MV-4-11 (cell line): ENCODE measurements around the gene PROZ.
A peak's percentile ranks its signal among the peaks of the same experiment; 100 is the strongest.

Source experiments
- DNase-seq: peaks from one replicate; lab custom pipeline; 2025; lab: John Stamatoyannopoulos, UW

PROZ gene

DNA sequence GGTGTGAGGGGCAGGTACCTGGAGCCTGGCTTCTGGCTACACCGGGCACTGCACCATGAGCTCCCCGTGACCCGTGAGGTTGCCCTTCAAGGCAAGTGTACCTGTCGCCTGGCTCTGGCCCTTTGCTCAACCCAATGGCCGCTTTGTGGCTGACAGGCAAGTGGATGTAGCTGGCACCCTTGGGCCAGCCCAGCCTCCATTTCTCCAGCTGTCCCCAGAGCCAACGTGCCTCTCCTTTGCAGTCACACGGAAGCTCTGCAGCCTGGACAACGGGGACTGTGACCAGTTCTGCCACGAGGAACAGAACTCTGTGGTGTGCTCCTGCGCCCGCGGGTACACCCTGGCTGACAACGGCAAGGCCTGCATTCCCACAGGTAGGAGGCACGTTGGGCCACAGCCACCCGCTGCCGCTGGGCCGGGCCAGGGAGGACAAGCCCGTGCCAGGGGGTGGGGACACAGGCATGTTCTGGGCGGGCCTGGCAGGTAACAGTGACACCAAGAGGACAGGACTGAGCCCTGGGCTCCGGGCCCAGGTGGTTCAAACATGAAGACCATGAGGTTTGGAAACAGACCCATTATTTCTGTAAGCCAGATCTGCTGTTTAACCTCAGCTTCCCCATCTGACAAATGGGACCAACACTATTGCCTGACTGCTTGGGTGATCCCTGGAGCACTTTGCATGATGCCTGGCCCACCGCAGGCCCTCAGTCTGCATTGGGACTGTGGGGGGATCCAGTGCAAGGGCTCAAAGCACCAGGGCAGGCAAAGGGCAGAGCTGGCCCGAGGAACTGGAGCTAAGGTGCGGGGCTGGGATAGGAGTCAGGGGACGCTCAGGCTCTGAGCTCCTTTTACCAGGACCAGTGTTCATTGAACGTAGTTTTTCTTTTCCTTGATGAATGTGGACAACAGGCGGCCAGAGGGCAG, 17.5 kb upstream of the PROZ start:
- no peak for DNase-seq

DNA sequence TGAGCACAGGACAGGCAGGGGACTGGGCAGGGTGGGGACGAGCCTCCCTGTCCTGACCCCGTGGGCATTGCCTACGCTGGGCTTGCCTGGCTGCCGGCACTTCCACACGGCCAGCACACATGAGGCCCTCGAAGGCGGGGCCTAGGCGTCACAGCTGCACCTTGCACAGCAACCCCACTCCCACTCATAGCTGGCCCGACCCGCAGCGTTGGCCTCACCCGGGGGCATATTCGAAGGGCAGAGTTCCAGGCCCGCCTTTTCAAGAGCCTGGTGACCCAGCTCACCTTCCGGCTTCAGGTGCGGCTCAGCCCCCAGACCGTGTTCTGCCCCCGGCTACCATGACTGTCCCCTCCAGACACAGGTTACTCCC, 16.9 kb upstream of the PROZ start:
- DNase-seq: no peak

DNA sequence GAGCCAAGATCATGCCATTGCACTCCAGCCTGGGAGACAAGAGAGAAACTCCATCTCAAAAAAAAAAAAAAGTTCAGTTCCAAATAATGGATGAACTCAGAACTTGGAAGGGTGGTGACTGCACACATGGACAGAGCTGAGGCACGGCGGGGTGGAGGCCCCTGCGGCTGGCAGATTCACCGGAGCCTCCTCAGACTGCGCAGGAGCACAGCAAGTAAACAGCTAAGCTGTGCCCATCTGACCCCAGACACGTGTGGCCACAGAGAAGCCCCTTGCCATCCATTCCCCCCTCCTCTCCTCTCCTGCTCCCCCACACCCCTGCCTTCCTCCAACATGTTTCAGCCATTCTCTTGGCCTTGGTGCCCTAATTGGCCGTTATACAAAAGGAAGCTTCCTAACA, 15.6 kb upstream of the PROZ start:
- no peak for DNase-seq

DNA sequence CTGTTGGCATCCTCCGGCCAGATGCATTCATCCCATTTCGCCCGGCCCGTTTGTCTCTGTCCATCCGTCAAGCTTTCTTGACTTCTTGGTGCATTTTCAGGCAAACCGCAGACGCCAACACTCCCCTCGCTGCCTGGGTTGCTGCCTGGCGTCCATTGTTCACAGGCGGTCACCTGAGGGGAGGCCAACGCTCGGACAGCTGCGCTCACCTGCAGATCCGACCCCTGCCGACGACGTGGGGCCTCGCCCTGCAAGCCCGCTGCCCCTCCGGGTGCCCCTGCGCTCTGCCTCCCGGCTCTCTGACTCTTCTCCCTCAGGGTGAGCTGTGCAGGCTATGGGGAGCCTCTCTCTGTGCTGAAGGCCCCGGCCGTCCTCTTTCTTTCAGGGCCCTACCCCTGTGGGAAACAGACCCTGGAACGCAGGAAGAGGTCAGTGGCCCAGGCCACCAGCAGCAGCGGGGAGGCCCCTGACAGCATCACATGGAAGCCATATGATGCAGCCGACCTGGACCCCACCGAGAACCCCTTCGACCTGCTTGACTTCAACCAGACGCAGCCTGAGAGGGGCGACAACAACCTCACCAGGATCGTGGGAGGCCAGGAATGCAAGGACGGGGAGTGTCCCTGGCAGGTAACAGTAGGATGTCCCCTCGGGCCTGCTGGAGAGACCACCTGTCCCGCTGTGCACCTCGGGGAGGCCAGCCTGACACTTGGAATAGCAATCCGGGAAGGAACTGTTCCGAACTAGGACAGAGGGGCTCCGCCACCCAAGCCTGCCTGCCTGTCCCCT, 14.8 kb upstream of the PROZ start:
- DNase-seq: no peak

DNA sequence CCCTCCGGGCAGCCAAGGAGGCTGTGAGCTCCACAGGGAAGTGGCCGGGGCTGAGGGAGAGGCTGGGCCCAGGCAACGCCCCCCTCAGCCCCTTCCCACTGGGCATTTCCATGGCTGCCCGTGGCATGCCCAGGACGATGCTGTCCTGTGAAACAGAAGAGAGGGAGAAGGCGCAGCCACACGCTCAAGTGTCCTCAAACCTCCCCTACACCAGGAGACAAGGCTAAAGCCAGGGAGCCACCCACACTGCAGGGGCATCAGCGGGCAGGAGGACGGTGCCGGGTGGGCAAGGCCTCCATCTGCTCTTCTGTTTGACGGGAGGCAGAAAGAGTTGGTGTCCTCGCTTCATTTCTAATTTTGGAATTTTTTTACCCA, 14.2 kb upstream of the PROZ start:
- DNase-seq: no peak

DNA sequence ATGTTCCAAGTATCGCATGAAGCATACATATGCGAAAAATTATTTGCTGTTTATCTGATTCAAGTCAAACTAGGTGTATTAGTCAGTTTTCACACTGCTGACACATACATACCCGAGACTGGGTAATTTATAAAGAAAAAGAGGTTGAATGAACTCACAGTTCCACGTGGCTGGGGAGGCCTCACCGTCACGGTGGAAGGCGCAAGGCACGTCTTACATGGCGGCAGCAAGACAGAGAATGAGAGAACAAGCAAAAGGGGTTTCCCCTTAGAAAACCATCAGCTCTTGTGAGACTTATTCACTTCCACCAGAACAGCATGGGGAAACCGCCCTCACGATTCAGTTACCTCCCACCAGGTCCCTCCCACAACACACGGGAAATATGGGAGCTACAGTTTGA, 13.0 kb upstream of the PROZ start:
- DNase-seq: no peak

DNA sequence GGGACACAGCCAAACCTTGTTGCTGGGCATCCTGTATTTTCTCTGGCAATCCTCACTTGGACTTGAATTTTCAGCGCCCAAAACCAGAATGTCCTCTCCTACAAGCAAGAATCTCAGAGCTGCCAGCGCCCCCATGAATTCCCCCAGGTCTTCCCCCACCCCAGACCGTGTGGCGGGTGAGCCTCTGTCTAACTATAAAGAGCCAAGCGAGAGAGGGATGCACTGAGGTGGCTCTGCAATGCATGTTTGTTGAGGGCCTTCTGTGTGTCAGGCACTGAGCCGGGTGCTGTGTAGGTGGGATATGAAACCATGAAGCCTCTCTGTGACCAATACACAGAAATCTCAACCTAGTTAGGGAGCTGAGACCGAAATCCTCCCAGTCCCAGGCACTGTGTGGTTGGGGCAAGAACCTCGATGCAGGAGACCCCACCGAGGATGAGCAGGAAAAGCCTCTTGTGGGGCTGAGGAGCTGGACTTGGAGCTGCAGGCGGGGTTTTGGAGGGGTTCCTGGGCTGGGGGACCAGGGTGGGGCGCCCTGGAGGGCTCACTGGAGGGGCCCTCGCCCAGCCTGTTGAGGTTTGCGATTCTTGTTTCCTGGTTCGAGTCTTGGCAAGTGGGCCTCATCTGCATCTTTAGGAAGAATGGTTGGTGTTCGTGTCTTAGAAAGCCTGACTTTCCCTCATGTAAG, 12.4 kb upstream of the PROZ start:
- DNase-seq: no peak

DNA sequence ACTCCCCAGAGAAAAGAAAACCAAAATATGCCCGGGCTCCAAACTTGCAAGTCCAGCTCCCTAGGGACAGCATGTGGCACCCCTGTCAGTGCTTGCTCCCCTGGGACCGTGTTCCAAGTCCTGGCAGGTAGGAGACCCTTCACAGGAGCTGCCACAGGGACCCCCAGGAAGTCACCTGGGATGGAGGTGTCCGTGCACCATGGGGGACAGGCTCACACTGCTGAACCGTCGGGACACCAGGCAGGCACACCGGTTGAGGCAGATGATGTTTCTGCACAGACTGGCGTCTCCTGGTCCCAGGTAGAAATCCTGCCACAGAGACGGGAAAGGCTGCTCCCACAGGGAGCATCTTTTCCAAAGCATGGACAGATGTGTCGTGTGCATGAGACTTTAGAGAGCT, 11.7 kb upstream of the PROZ start:
- no peak for DNase-seq

DNA sequence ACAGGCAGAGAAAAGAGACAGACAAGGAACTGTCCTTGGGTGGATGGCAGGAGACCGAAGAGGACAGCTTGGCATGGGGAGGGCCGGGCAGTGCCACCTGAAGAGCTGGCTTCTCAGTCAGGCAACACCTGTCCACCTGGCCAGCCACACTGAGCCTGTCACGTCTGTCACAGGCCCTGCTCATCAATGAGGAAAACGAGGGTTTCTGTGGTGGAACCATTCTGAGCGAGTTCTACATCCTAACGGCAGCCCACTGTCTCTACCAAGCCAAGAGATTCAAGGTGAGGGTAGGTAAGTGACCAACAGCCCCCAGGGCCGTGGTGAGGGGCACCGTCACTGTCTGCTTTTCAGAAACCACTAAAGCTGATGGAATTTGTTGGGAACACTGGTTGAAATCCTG, 11.2 kb upstream of the PROZ start:
- DNase-seq: no peak

DNA sequence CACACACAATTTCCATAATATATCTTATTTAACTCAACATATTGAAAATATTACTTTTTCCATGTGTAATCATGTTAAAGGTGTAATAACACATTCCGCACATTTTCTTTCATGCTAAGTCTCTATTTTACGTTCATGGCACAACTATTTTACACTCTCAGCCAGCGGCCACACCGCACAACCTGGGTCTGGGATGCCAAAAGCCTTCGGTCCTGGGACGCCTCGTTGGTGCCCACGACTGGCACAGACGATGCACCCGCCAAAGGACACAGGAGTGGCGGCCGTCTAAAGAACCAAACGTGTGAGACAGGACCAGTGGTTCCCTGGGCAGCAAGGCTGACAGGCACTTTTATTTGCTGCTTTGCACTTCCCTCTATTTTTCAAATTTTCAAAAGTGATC, 10.0 kb upstream of the PROZ start:
- DNase-seq: no peak

DNA sequence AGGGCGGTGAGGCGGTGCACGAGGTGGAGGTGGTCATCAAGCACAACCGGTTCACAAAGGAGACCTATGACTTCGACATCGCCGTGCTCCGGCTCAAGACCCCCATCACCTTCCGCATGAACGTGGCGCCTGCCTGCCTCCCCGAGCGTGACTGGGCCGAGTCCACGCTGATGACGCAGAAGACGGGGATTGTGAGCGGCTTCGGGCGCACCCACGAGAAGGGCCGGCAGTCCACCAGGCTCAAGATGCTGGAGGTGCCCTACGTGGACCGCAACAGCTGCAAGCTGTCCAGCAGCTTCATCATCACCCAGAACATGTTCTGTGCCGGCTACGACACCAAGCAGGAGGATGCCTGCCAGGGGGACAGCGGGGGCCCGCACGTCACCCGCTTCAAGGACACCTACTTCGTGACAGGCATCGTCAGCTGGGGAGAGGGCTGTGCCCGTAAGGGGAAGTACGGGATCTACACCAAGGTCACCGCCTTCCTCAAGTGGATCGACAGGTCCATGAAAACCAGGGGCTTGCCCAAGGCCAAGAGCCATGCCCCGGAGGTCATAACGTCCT, 9.4 kb upstream of the PROZ start:
- no peak for DNase-seq

DNA sequence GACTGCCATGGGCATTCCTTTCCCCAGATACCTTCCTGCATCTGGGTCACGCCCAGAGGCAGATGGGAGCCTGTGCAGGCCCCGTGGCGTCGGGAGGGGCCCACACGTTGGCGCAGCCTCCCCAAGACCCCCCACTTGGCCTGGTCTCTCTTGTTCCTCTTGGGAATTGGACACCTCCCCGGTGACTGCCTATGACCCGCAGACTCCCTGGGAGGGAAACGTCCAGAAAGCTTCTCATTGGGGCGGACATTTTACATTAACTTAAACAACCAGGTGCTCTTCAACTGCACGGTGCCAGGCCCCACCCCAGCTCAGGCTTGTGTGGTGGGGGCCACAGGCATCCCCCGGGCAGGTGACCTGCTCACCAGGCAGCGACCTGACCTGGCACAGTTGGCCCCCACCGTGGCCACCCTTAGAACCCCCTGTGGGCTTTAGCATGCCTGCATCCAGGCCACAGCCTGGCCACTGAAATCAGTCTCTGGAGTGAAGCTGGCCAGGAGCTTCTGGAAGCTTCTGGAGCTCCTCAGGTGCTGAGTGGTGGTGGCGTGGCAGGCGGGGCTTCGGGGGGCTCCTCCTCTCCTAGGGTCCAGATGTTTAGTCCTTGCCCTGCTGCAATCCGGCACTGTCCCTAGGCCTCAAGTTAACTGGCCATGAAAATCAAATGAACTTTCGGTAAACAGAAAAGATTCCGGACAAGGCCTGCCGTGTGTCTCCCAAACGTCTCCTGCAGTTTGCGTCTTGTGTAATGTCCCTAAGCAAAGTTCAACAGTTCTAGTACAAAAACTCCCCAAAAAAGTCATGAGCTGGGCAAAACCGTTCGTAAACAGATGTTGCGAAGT, 8.5 kb upstream of the PROZ start:
- no peak for DNase-seq

DNA sequence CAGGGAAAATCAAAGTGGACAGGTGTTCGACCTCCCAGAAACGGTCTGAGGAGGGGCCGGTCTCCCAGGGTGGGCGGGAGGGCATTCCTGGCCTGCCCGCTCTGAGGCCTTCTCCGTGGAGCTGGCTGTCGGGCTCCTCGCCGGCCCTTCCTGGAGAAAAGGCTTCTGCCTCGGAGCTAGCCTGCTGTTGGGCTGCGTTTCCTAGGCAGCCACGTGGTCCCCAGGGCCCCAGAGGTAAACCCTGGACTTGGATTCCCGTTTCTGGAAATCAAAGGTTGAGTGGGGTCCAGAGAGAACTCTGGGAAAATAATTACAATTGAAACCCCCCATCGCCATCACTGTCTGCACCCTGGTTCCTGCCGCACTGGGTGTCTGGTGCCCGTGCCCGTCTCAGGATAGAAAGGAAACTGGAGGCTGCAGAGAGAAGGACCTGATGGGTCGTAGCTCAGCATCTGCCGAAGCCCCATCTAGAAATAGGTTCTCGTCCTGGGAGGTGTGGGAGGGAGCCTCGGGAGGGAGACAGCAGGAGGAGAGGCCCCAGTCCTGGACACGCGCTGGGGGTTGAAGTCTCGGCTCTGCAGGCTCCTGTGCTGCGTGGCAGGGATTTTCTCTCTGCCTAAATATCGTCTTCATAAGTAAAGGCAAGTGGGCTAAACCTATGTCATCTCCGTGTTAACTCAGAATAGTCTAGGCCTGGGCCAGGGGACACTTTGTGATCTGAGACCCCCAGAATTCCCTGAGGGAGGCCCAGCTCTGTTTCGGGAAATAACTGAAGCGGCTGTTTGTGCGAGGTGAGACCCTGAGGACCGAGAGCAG, 7.7 kb upstream of the PROZ start:
- DNase-seq: no peak

DNA sequence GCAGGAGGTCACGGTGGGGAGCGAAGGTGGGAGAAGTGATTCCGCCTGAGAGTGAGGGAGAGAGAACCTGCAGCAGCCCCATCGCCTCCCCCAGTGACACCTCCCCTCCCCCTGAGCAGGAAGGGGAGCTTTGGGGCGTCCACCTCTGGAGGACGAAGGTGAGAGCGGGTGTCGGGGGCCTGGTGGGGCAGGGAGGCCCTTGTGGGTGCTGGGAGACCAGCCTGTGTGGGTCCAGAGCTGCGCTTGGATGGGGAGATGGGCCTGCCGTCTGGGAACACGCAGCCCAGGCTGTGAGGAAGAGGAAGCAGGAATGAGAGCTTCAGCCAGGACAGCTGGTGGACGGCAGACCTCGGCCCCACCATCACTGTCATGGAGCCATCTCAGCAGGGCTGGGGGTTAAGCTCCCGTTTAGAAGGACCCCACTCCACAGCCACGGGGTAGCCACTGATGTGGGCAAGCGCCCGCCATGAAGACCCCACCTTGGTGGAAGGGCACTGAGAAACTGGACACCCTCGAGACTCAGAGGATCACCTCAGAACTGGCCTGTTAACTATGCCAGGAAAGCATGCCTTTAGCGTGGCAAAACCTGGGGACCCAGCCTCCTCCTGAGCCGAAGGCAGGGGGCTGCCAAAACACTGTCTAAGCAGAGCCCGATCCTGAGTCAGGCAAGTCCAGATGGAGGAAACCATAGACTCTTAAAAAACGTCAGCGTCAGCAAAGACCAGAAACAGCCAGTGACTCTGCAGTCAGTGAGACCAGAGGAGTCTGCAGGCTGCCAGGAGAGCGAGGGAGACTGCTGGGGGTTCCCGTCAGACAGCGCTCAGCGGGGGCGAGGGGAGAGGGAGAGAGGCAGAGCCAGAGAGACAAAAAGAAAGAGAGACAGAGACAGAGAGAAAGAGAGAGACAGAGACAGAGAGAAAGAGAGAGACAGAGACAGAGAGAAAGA, 6.4 kb upstream of the PROZ start:
- DNase-seq: no peak

DNA sequence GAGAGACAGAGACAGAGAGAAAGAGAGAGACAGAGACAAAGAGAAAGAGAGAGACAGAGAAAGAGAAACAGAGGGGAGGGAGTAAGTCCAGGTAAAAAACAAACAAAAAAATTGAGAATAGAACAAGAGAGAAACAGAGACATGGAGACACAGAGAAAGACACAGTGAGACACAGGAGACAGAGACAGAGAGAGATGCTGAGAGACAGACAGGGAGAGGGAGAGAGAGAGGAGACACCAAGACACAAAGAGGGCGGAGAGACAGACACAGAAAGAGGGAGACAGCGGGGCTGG, 5.8 kb upstream of the PROZ start:
- no peak for DNase-seq

DNA sequence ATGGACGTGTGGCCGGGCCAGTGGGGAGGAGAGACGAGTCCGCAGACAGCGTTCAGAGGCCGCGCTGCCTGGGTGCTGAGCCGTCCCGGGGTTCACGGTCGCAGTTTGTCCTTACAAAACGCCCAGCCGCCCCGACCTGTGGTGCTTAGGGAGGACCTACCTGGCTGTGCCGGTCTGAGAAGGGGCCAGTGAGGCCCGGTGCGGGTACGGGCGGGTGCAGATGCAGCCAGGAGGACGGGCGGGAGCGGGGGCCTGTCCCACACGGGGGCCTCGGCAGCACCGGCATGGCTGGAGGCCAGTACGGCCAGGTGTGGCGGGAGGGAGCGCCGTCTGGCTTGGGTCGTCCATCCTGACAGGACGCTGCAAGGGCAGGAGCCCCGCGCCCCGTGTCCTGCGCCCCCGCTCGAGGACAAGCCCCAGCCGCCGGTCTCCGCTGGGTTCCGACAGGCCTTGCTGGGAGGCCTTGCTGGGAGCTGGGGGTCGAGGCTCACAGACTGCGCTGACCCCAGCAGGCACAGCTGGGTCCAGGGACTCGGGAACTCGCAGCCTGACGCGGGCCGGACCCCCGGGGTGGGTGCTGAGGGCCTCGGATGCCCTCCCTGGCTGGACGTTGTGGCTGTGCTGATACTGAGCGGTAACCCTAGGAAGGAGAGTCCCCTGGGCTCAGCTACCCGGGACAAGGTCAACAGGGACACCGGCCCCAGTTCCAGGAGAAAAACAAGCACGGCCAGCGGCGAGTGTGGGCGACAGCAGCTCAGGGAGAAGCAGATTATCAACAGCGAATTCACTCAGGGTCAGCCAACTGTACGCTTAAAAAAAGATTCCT, 5.3 kb upstream of the PROZ start:
- no peak for DNase-seq

DNA sequence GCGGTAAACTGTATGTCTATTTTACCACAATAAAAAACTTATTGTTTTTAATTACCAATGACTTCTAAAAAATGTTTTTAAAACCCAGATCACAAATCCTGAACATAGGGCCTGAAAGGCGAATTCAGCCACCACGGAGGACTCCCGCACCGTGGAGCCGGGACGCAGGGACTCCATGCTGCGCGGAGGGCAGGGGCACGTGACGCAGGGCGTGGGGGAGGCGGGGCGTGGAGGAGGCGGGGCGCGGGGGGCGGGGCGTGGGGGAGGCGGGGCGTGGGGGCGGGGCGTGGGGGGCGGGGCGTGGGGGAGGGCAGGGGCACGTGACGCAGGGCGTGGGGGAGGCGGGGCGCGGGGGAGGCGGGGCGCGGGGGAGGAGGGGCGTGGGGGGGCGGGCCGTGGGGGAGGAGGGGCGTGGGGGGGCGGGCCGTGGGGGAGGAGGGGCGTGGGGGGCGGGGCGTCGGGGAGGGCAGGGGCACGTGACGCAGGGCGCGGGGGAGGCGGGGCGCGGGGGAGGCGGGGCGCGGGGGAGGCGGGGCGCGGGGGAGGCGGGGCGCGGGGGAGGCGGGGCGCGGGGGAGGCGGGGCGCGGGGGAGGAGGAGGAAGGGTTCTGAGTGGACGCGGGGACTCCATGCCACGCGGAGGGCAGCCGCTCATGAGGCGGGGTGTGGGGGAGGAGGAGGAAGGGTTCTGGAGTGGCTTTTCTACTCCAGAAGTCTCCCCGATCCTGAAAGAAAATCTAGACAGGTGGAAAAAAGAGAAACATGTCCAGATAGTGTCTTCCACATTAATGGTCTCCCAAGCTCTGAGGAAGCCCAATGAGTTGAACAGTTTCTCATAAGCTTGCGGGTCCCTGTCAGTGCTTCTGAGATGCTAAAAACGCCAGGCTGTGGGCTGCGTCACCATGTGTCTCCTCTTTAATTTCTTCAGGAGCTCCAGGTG, 4.4 kb upstream of the PROZ start:
- DNase-seq: peak; percentile 57

DNA sequence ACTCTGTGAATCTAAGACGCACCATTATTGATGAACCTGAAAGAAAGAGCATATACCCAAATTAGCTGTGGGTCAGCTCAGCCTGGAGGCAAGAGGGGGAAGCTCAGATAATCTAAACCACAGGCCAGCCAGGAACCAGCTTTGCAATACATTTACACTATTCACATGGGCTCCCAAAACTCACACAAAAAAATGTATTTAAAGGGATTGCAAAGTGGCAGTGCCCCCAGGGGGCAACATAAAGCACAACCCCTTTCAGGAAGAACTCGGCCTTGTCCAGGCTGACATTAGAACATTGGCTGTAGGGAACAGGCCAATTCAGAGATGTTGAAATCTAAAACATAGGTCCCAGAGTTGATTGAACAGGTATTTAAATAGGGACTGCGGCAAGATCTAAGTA, 3.2 kb upstream of the PROZ start:
- peak; percentile 29 for DNase-seq
